Glomerular visceral epithelial cell (primary cell): ENCODE results near the gene COMT.

Experiments
- DNase-seq: peaks from one replicate; pipeline ENCODE4 v3.0.0-alpha.2; 2016; ENCODE audit errors: extremely low spot score

The COMT gene

GRCh38 chr22:19995611-19996339, 54.2 kb downstream of the COMT start:
- DNase-seq = no peak

- DNase-seq = no peak
Observed at GRCh38 chr22:19996694-19997384, 55.3 kb downstream of the COMT start.

- no peak for DNase-seq
Observed at GRCh38 chr22:19997561-19998231, 56.1 kb downstream of the COMT start.

- no peak for DNase-seq
Observed at GRCh38 chr22:19998232-19998951, 56.8 kb downstream of the COMT start.

- DNase-seq = no peak
Observed at GRCh38 chr22:19998991-19999820, 57.6 kb downstream of the COMT start.

GRCh38 chr22:20000246-20001081, 58.9 kb downstream of the COMT start:
- no peak for DNase-seq

- DNase-seq = no peak
Observed at GRCh38 chr22:20001082-20001638, 59.6 kb downstream of the COMT start.

GRCh38 chr22:20002128-20002527, 60.6 kb downstream of the COMT start:
- DNase-seq = no peak

- no peak for DNase-seq
Observed at GRCh38 chr22:20002636-20003035, 61.1 kb downstream of the COMT start.

GRCh38 chr22:20003304-20003703, 61.7 kb downstream of the COMT start:
- DNase-seq = no peak

GRCh38 chr22:20004464-20004863, 62.9 kb downstream of the COMT start:
- no peak for DNase-seq

GRCh38 chr22:20008221-20008995, 66.8 kb downstream of the COMT start:
- no peak for DNase-seq

- no peak for DNase-seq
Observed at GRCh38 chr22:20009018-20009491, 67.5 kb downstream of the COMT start.

- no peak for DNase-seq
Observed at GRCh38 chr22:20009582-20010306, 68.2 kb downstream of the COMT start.

GRCh38 chr22:20010307-20011122, 68.9 kb downstream of the COMT start:
- DNase-seq = no peak

GRCh38 chr22:20011123-20011992, 69.8 kb downstream of the COMT start:
- no peak for DNase-seq
